SK-N-SH (cell line): Measurements from ENCODE around the gene HMG20A.
A peak's percentile ranks its signal among the peaks of the same experiment; 100 is the strongest.

Source experiments
- POLR2AphosphoS5 ChIP-seq: IDR thresholded peaks from 2 replicates; pipeline ENCODE4 v1.6.1; 2012; ENCODE audit warnings: low read depth, low read length
- TAF1 ChIP-seq: IDR thresholded peaks from 2 replicates; pipeline ENCODE4 v1.6.1; 2012; ENCODE audit warnings: low read depth, mild to moderate bottlenecking, low read length, moderate library complexity, borderline replicate concordance
- TCF12 ChIP-seq: IDR thresholded peaks from 2 replicates; pipeline ENCODE4 v1.4.0; 2012

GRCh38 chr15:77481670-77482069 is 61.0 kb downstream of the HMG20A start:
- peak; percentile 61 for TF ChIP-seq TCF12
- TF ChIP-seq POLR2AphosphoS5, result no peak; the same call in 1 of the 2 replicates
- no peak for TF ChIP-seq TAF1
